Measurements from ENCODE around the gene CBX5. TPM values are rescaled to one million over a fixed set of nuclear protein-coding genes. Genes with fewer than 3 reads are reported as not detected.

Gene CBX5
- polyA plus RNA-seq, 1 donor (not counting 4 experiments of a cell fraction or from before 2014, with no cell fraction given) = 25.8 TPM

GRCh38 chr12:54259194-54260011 lies 20.5 kb downstream of the CBX5 start:
- H3K4me2 ChIP-seq (ENCODE audit: control insufficient read depth, extremely low read depth, insufficient read depth, low read depth, low read length) = peak overlapping the region; percentile 89
- FAIRE-seq = no peak
- peak overlapping the region; percentile 1 to 26 (median 14) for H3K4me3 ChIP-seq (ENCODE audit: control insufficient read depth in 2 of 3, extremely low read depth in 1 of 3, insufficient read depth in 2 of 3, low read depth in 1 of 3, low read length in 3 of 3)

GRCh38 chr12:54258201-54258681 lies 21.7 kb downstream of the CBX5 start:
- H3K9ac ChIP-seq (ENCODE audit: control insufficient read depth, extremely low read depth, insufficient read depth, low read length) = no peak overlapping the region
- H3K27ac ChIP-seq (ENCODE audit: control insufficient read depth, insufficient read depth, low read length) = peak overlapping the region; percentile 89
- H4K20me1 ChIP-seq (ENCODE audit: control insufficient read depth, extremely low read depth, insufficient read depth, low read length) = no peaks in the 10 kb centered on the region
- no peaks in the 10 kb centered on the region for H3K9me3 ChIP-seq (ENCODE audit: control insufficient read depth, low read depth, low read length)
- dilution Hi-C loops (cut with MboI; ENCODE audit: extremely low pct_ligation_motif_present, low sequenced_read_pairs) = no loop called here
- peaks cover 16% of the 10 kb centered on the region for H3K79me2 ChIP-seq (ENCODE audit: control insufficient read depth, insufficient read depth, low read length)
- peaks cover 32% of the 10 kb centered on the region for H3K4me1 ChIP-seq (ENCODE audit: control insufficient read depth, extremely low read depth, insufficient read depth, low read length)
- no peak overlapping the region for H2AFZ ChIP-seq (ENCODE audit: control insufficient read depth, low read length)
- H3K9me1 ChIP-seq (ENCODE audit: control insufficient read depth, extremely low read depth, insufficient read depth, low read length) = no peaks in the 10 kb centered on the region
- DNase-seq (ENCODE audit: low read depth, low spot score) (no peak), FAIRE-seq (no peak)
- H3K27me3 ChIP-seq (ENCODE audit: control insufficient read depth, extremely low read depth, insufficient read depth, low read length) = no peaks in the 10 kb centered on the region
- H3K4me2 ChIP-seq (ENCODE audit: control insufficient read depth, extremely low read depth, insufficient read depth, low read depth, low read length) = no peak overlapping the region
- H3K36me3 ChIP-seq (ENCODE audit: control insufficient read depth in 2 of 2, extremely low read depth in 1 of 2, insufficient read depth in 2 of 2, low read length in 2 of 2) = peaks cover 10 to 13% of the 10 kb centered on the region in 2 experiments
- TF ChIP-seq EZH2 (IDR thresholded peaks at IDR 0.05; ENCODE audit: low read length) = no peak
- H3K4me3 ChIP-seq (ENCODE audit: control insufficient read depth in 2 of 3, extremely low read depth in 1 of 3, insufficient read depth in 2 of 3, low read depth in 1 of 3, low read length in 3 of 3) = no peak overlapping the region

More at GRCh38 chr12:54259194-54260011, 20.5 kb downstream of the CBX5 start:
- dilution Hi-C loops (cut with MboI; ENCODE audit: extremely low pct_ligation_motif_present, low sequenced_read_pairs) = no loop called here
- H3K27ac ChIP-seq (ENCODE audit: control insufficient read depth, insufficient read depth, low read length) = peak overlapping the region; percentile 89
- TF ChIP-seq EZH2 (IDR thresholded peaks at IDR 0.05; ENCODE audit: low read length) (no peak), CTCF (optimal IDR thresholded peaks at IDR 0.05 in 1 of 3, IDR thresholded peaks at IDR 0.05 in 1 of 3, conservative IDR thresholded peaks at IDR 0.05 in 1 of 3; ENCODE audit: extremely low read depth in 1 of 3, insufficient read depth in 2 of 3, low read length in 3 of 3) (no peak)
- no peaks in the 10 kb centered on the region for H3K27me3 ChIP-seq (ENCODE audit: control insufficient read depth, extremely low read depth, insufficient read depth, low read length)
- no peak for DNase-seq (ENCODE audit: low read depth, low spot score)
- H3K9ac ChIP-seq (ENCODE audit: control insufficient read depth, extremely low read depth, insufficient read depth, low read length) = peak overlapping the region; percentile 72
- peaks cover 16% of the 10 kb centered on the region for H3K79me2 ChIP-seq (ENCODE audit: control insufficient read depth, insufficient read depth, low read length)
- H3K4me1 ChIP-seq (ENCODE audit: control insufficient read depth, extremely low read depth, insufficient read depth, low read length) = peaks cover 32% of the 10 kb centered on the region
- no peaks in the 10 kb centered on the region for H3K9me1 ChIP-seq (ENCODE audit: control insufficient read depth, extremely low read depth, insufficient read depth, low read length)
- no peaks in the 10 kb centered on the region for H3K9me3 ChIP-seq (ENCODE audit: control insufficient read depth, low read depth, low read length)
- peaks cover 10 to 13% of the 10 kb centered on the region in 2 experiments for H3K36me3 ChIP-seq (ENCODE audit: control insufficient read depth in 2 of 2, extremely low read depth in 1 of 2, insufficient read depth in 2 of 2, low read length in 2 of 2)
- no peaks in the 10 kb centered on the region for H4K20me1 ChIP-seq (ENCODE audit: control insufficient read depth, extremely low read depth, insufficient read depth, low read length)
- H2AFZ ChIP-seq (ENCODE audit: control insufficient read depth, low read length) = peak overlapping the region; percentile 55

All from keratinocyte (primary cell).